ENCODE data around the gene FOXP3. TPM values are rescaled to one million over a fixed set of nuclear protein-coding genes. Genes with fewer than 3 reads are reported as not detected.

The FOXP3 gene
- total RNA-seq, 1 donor from 2014 or later = not detected

DNA sequence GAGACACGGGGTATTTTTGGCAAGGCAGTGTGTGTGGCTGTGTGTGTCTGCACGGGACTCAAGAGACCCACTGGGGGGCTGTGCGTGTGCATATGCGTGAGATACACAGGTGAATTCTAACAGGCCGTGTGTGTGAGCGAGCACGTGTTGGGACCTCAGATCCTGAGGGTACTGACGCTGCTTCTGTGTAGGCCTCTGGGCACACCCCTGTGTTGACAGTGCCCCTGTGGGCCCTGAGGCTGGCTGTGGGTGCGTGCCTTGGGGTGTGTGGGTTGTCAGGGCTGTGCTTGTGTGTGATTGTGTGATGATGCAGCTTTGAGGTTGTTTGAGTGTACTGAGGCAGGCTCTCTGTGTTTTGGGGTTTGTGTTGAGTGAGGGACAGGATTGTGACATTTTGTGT is 13.9 kb downstream of the FOXP3 start:
- DNase-seq (ENCODE audit: low spot score) = no peak

GRCh38 chrX:49250066-49250465 is 14.4 kb downstream of the FOXP3 start:
- no peak for DNase-seq (ENCODE audit: low spot score)

DNA sequence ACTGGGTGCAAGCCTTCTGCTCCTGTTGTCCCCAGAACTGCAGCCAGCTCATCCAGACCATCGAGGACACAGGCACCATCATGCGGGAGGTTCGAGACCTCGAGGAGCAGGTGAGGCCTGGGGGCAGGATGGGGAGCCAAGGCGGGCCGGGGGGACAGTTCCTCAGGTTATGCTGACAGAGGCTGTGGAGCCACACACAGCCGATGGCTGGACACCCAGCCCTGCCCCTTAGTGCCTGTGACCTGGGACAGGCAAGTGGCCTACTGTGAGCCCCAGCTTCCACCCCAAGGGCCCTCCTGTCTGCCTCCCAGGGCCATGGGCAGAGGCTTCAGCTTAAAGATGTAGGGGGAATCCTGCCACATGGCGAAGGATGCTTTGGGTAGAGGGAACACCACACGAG is 14.9 kb downstream of the FOXP3 start:
- no peak for DNase-seq (ENCODE audit: low spot score)

GRCh38 chrX:49249071-49249470 is 15.4 kb downstream of the FOXP3 start:
- DNase-seq (ENCODE audit: low spot score) = no peak

DNA sequence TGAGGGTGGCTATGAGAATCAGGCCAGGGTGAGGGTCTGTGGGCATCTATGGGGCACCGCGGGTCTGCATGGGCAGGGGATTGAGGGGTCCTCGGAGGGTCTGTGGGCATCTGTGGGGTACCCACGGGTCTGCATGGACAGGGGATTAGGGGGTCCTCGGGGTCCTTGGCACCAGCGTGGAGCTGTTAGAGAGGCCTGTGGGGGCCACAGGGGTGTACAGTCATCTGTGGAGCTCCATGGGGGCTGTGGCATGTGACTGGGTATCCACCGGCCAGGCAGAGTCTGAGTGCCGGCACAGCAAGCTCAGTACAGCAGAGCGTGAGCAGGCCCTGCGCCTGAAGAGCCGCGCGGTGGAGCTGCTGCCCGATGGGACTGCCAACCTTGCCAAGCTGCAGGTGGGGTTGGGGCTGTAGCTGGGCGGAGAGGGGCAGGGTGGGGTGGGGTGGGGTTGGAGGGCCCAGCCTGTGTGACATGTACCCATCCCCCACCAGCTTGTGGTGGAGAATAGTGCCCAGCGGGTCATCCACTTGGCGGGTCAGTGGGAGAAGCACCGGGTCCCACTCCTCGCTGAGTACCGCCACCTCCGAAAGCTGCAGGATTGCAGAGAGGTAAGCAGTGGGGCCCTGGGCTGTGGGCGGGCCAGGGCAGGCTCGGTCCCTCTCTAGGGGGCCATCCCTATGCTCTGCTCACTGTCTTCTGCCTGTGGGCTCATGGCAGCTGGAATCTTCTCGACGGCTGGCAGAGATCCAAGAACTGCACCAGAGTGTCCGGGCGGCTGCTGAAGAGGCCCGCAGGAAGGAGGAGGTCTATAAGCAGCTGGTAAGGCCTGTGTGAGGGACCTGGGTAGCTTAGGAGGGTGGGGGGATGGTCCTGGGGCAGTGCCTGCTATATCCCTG is 16.3 kb downstream of the FOXP3 start:
- no peak for DNase-seq (ENCODE audit: low spot score)

DNA sequence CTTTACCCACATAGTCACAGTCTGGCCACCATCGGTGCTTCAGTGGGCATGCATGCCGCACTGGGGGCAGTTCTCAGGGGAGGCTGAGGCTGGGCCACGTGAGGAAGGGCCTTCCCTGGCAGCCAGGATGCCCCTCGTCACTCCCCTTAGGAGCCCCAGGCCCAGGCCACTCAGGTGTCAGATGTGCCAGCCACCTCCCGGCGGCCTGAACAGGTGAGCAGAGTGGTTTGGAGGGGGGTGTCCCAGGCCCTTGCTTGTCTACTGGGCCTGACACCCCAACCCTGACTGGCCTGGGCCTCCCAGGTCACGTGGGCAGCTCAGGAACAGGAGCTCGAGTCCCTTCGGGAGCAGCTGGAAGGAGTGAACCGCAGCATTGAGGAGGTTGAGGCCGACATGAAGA is 17.2 kb downstream of the FOXP3 start:
- no peak for DNase-seq (ENCODE audit: low spot score)

DNA sequence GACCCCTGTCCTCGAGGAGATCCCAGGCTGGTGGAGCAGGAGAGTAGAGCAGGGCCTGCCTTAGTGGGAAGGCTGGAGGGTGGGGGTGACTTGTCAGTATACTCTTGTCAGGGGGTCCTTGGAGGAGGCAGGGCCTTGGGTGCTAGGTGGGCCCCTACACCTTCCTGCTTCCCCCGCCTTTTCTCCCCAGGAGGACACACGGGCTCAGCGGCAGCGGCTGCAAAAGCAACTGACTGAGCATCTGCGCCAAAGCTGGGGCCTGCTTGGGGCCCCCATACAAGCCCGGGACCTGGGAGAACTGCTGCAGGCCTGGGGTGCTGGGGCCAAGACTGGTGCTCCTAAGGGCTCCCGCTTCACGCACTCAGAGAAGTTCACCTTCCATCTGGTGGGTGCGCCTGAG is 18.0 kb downstream of the FOXP3 start:
- DNase-seq (ENCODE audit: low spot score) = no peak

GRCh38 chrX:49244207-49244606 is 20.3 kb downstream of the FOXP3 start:
- DNase-seq (ENCODE audit: low spot score) = no peak

- no peak for DNase-seq (ENCODE audit: low spot score)
Observed at GRCh38 chrX:49243166-49243565, 21.3 kb downstream of the FOXP3 start.

DNA sequence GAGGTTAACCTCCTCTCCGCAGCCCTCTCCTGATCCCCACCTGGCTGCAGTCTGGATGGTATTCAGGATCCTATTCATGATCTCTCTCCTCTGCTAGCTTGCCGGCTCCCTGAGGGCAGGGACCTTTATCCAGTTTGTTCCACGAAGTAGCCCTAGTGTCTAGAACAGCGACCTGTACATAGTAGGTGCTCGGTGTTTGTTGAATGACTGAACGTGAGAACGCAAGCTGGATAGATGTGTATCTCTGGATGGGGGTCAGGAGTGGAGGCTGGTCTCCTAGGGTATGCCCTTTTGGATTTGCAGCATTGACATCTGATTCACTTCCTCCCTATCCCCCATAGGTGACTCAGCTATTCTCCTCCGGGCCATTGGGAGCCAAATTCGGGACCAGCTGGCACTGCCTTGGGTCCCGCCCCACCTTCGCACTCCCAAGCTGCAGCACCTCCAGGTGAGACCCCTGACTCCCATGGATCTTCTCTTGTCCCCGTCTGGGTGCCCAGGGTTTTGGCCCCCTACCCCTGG is 21.9 kb downstream of the FOXP3 start:
- no peak for DNase-seq (ENCODE audit: low spot score)

GRCh38 chrX:49238735-49239134 is 25.8 kb downstream of the FOXP3 start:
- DNase-seq (ENCODE audit: low spot score) = no peak

- no peak for DNase-seq (ENCODE audit: low spot score)
Observed at GRCh38 chrX:49237060-49237459, 27.4 kb downstream of the FOXP3 start.

GRCh38 chrX:49233887-49234555 is 30.5 kb downstream of the FOXP3 start:
- DNase-seq (ENCODE audit: low spot score) = no peak

DNA sequence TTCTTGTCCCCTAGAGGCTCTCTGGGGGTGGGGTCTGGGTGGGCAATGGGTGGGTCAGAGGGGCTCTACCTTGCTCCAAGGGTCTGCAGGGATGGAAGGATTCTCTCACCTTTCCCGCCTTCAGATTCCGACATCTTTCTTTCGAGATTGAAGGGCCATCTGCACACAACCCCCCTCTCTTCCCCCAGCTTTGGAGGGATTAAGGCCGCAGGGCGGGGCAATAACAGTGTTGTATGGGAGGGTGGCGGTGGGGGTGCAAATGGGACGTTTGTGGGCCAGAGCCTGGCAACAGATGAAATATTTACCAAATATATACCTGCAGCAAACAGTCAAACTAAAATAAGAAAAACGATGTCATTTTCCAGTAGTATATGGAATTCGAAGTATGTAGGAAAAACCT is 31.3 kb downstream of the FOXP3 start, which contains the start of gene CACNA1F:
CACNA1F (minus strand) TSS at position 165 of the 400 bp plus-strand sequence; CDS start at position 134, 31 bp downstream.
- no peak for DNase-seq (ENCODE audit: low spot score)

DNA sequence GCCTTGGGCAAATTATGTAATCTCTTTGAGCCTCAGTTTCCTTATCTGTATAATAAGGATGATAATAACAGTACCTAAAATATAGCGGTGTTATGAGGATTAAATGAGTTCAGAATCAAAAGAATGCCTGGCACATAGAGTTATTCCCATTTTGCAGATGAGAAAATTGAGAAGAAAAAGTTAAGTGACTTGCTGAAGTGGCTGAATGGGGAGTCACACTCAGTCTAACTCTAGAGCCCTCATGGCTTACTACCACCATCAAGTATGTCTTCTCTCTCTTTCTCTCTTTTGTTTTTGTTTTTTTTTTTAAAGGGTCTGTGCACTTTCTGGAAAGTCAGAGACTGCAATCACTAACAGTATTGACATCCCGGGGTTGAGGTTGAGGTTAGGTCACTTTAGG is 32.0 kb downstream of the FOXP3 start:
- no peak for DNase-seq (ENCODE audit: low spot score)

DNA sequence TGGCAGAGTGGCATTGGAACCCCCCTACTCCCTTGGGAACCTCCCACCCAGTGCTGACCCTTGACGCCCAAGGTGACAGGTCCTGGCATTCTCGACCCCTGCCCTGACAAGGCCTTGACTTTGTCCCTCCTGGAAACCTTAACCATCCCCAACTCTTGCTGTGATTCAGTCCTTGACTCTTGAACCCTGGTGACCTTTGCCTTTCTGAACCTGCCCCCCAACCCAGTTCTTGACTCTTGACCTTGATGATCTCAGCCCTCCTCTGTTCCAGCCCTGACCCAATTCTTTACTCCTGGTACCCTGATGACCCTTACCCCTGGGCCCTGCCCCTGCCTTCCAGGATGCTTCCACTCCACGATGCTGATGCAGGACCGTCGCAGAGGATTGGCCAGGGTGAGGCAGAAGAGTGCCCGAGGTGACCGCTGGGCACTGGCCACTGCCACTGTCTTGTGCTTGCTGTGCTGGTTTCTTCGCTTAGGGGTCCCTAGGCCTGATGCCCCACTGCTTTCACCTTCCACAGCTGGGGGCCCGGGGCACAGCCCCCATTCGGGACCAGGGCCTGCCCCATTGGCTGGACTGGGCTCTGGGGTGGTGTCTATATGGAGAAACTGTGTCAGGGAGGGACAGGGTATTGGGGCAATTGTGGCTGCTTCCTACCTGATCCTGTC is 33.0 kb downstream of the FOXP3 start:
- DNase-seq (ENCODE audit: low spot score) = no peak

DNA sequence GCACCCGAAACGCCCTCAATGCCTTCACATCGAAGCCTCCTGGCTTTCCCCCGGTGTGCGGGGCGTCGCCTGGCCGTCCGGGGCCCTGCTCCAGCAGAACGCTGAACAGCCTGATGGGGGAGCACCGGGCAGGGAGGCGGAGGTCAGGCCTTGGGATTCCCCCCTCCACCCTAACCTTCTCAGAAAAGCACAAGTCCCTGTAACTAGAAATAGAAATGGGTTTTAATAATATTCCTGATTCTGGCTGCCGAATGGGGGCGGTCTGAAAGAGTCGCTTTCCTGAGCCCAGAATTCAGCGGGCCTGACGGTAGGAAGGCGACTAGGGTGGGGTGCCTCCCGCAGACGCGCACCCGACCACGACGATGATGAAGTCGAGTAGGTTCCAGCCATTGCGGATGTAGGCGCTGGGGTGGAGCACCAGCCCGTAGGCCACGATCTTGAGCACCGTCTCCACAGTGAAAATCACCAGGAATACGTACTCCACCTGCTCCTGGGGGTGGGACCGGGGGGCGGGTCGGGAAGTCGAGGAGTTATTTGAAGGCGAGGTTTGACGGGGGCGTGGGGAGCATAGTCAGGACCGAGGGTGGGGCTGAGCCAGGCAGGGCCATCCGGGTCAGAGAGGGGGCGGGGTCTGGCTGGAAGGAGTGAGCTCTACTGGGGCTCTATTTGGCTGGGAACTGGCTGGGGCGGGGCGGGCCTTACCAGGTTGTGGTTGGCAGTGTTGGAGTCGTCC is 33.8 kb downstream of the FOXP3 start:
- DNase-seq (ENCODE audit: low spot score) = no peak

DNA sequence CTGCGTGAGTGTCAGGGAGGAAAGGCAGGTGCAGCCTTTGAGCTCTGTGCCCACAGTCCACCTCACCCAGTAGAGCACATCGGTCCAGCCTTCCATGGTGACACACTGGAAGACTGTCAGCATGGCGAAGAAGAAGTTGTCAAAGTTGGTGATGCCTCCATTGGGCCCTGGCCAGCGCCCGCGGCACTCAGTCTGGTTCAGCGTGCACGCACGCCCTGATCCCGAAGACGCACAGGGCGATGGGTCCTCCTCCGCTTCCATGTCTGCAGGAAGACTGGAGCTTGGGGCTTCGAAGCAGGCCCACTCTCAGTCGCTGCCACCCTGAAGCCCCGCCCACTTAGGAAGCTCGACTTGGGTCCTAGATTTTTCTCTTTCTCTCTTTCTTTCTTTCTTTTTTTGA is 36.3 kb downstream of the FOXP3 start:
- no peak for DNase-seq (ENCODE audit: low spot score)

DNA sequence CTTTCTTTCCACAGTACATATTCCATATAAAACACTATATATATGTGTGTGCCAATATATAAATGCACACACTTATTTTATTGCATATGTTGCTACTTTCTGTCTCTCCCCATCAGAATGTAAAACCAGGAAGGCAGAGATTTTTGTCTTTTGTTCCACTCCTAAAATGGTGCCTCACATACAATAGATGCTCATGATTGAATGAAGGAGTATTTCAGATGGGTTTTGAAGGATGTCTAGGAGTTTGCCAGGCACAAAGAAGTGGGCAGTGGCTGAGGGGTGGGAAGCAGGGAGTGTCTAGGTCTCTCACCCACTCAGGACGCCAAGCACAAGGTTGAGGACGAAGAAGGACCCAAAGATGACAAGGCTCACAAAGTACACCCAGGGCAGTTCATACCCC is 36.8 kb downstream of the FOXP3 start:
- no peak for DNase-seq (ENCODE audit: low spot score)

DNA sequence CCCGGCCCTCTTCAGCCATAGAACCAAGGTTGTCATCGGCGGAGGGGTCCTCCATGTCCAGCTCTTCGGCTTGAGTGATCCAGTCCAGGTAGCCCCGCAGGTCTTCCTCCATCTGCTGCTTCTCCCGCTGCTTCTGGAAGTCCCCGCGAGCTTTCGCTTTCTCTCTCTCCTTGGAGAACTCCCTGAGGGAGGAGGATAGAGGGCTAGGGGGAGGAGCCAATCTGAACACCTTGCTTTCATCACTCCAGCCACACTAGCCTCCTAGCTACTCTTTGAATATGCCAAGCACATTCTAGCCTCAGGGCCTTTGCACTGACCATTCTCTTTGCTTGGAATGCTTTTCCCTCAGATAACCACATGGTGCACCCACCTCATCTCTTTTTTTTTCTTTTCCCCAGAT is 37.6 kb downstream of the FOXP3 start:
- no peak for DNase-seq (ENCODE audit: low spot score)

- DNase-seq (ENCODE audit: low spot score) = no peak
Observed at GRCh38 chrX:49225858-49226257, 38.7 kb downstream of the FOXP3 start.
